Measurements from ENCODE around the gene RNF212.
A peak's percentile ranks its signal among the peaks of the same experiment; 100 is the strongest.

Gene RNF212

DNA sequence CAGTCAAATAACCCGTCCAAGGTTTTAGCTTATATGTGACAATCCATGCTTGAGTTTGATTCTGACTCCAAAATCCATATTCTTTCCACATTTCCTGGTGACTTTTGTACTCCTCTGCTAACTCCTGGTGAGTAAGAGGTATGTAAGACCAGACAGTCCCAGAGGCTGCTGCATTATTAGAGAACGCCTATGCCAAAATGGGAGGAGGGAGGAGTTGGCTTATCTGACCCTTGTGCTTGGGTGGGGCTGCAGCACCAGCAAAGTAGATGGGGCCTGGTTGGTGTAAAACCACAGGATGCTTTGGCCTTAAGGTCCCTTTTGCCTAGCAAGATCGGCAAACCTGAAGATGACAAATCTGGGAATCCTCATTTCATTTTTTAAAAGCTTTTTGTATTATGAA, 9.1 kb upstream of the RNF212 start:
- CTCF ChIA-PET, result no interaction called here
- POLR2A ChIA-PET (ENCODE audit: low non-redundant PET), result no interaction called here
- no peak for DNase-seq (ENCODE audit: low spot score)
- TF ChIP-seq, protein P1, sequence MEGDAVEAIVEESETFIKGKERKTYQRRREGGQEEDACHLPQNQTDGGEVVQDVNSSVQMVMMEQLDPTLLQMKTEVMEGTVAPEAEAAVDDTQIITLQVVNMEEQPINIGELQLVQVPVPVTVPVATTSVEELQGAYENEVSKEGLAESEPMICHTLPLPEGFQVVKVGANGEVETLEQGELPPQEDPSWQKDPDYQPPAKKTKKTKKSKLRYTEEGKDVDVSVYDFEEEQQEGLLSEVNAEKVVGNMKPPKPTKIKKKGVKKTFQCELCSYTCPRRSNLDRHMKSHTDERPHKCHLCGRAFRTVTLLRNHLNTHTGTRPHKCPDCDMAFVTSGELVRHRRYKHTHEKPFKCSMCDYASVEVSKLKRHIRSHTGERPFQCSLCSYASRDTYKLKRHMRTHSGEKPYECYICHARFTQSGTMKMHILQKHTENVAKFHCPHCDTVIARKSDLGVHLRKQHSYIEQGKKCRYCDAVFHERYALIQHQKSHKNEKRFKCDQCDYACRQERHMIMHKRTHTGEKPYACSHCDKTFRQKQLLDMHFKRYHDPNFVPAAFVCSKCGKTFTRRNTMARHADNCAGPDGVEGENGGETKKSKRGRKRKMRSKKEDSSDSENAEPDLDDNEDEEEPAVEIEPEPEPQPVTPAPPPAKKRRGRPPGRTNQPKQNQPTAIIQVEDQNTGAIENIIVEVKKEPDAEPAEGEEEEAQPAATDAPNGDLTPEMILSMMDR (conservative IDR thresholded peaks at IDR 0.05; ENCODE audit: low read depth), result no peak
- no peak overlapping the region for H3K27ac ChIP-seq

- DNase-seq (ENCODE audit: low spot score), result no peak
- ChIA-PET POLR2A (ENCODE audit: low non-redundant PET) (no interaction called here), CTCF (no interaction called here)
- TF ChIP-seq, protein P1 (conservative IDR thresholded peaks at IDR 0.05; ENCODE audit: low read depth), result no peak
- no peak overlapping the region for H3K27ac ChIP-seq
These were observed 3.5 kb upstream of the RNF212 start for GRCh38 chr4:1116838-1117237.

DNA sequence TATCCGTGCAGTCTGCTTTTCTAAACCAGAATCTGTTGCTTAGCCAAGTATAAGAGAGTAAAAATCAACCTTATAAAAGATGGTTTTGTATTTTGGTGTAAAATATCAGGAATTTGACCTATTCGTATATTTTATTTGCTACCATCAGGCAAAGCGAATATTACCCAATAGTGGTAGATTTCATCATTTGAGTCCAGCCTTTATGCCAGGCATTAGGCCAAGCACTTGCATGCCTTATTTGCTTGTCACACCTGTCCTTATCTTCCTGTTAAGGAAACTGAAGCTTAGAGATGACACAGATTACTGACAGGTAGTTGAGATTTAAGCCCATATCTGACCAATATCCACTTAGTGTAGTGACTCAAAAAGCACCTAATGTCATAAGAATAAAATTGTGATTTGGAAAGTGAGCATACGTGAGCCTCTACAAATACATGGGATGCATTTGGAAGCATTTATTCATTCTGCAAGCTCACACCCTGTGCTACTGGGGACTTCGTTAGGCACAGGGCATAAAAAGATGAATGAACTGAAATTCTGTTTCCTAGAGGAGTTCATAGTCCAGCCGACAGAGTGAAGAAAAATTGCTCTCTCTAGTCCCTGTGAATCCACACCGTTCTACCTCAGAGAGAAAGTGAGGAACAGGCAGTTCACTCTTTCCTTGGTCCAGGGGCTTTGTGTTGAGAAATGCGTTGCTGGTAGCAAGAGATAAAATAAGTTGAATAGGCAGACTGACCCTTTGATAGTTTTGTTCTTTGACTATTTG, 2.3 kb upstream of the RNF212 start:
- CTCF ChIA-PET, result no interaction called here
- TF ChIP-seq, protein P1 (conservative IDR thresholded peaks at IDR 0.05; ENCODE audit: low read depth), result no peak
- no peak overlapping the region for H3K27ac ChIP-seq
- POLR2A ChIA-PET (ENCODE audit: low non-redundant PET), result no interaction called here
- peak; percentile 6 for DNase-seq (ENCODE audit: low spot score)

DNA sequence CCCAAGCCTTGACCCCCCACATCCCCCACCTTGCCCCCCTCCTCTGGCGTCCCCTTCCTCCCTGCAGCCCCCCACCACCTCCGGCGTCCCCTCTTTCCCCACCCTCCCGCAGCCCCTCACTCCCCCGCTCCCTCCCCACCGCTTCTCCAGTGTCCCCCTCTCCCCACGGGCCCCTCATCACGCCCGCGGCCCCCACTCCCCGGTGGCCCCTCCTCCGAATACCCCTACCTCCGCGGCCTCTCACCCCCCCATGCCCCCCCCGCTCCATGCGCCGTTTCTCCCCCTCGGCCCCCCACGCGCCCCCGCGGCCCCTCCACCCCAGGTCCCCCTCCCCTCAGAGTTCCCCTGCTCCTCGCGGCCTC, 562 bp downstream of the RNF212 start:
- ChIA-PET CTCF (no interaction called here), POLR2A (ENCODE audit: low non-redundant PET) (no interaction called here)
- no peak overlapping the region for H3K27ac ChIP-seq

DNA sequence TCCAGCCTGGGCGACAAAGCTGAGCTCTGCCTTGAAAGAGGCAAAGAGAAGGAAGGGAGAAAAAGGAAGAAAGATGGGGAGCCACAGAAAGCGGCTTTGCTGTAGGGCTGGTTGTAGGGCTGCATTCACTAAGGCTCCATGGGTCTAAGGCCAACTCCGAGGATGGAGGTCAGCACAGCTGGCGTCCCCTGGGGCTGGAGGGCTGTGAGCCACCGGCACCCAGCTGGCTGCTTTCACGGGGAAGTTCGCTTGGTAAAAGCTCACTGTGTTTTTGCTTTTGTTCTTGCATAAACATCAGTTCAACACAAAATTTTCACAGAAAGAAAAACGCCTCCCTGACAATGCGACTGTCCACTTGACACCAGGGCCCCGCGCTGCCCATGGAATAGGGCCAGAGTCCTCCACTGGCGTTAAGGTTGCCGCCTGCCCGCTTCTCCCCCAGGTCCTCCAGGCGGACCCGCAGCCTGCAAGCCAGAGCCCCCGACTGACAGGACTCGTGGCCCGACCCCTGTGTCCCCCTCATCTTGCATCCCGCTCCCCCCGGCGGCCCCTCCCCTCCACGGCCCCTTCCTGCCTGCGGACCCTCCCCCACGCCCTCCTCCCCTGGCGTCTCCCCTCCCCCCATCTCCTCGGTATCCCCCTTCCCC, 1.1 kb downstream of the RNF212 start:
- TF ChIP-seq, protein P1 (conservative IDR thresholded peaks at IDR 0.05; ENCODE audit: low read depth), result no peak
- ChIA-PET CTCF (interaction anchor here (0.6 kb wide), 1 partner anchor 15 kb away, joined by 4 read pairs; no protein-coding TSS in a partner anchor), POLR2A (ENCODE audit: low non-redundant PET) (no interaction called here)
- peak overlapping the region; percentile 69 for H3K27ac ChIP-seq
- DNase-seq (ENCODE audit: low spot score), result no peak

More for the DNA sequence above, 562 bp downstream of the RNF212 start:
- DNase-seq (ENCODE audit: low spot score), result no peak
- TF ChIP-seq, protein P1 (conservative IDR thresholded peaks at IDR 0.05; ENCODE audit: low read depth), result no peak

DNA sequence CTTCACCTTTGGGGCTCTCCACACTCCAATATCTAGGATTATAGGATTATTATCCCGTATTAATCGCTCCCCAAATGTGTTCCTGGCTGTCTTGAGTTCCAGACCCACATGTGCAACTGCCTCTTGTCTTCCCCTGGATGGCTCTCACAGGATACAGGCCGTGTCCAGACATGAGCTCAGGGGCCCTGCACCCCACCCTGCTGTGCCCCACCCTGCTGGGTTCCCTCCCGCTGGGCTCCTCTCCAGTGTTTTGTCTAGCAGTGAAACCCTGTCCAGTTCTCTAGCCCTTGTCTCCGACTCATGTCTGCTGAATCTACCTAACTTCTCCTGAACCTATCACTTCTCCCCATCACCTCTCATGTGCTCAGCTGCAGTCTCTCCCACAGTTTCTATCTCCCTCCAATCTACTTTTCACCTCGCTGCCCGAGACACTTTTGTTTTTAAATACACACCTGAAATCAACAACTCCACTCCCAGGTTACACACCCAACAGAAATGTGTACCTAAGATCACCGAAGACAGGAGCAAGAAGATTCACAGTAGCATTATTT, 2.0 kb downstream of the RNF212 start:
- H3K27ac ChIP-seq, result peak overlapping the region; percentile 69
- CTCF ChIA-PET, result interaction anchor here (0.6 kb wide), 1 partner anchor 16 kb away, joined by 4 read pairs; no protein-coding TSS in a partner anchor

More for the DNA sequence above, 2.0 kb downstream of the RNF212 start:
- peak; percentile 6 for DNase-seq (ENCODE audit: low spot score)
- POLR2A ChIA-PET (ENCODE audit: low non-redundant PET), result no interaction called here
- TF ChIP-seq, protein P1 (conservative IDR thresholded peaks at IDR 0.05; ENCODE audit: low read depth), result no peak
